HepG2 (cell line): Measurements from ENCODE around the gene PSMB3. TPM values are rescaled to one million over a fixed set of nuclear protein-coding genes. Genes with fewer than 3 reads are reported as not detected.
A peak's percentile ranks its signal among the peaks of the same experiment; 100 is the strongest.

Experiments used
- ATAC-seq: fragments of 200-7000 bp; cut with Tn5 transposase; 3 replicates; pipeline ENCODE4 v1.9.1; 2020; ENCODE audit warnings: mild to moderate bottlenecking, moderate library complexity
- BruUV-seq: library from RNA; stranded (reverse); fragments of 400-500 nt; replicated peaks from 2 replicates; lab custom pipeline; 2021; lab: Mats Ljungman, UMichigan
- CTCF ChIA-PET: fragments of 300-600 bp; formaldehyde crosslinking; extraction: SDS; loops from one replicate; lab custom pipeline; 2021; ENCODE audit warnings: low total read pairs, inconsistent platforms, low intra/inter-chr PET ratio; lab: Yijun Ruan, JAX
- POLR2A ChIA-PET: fragments of 350-600 bp; sonication (Branson Sonifier 250); formaldehyde crosslinking; loops from one replicate; lab custom pipeline; 2020; ENCODE audit warnings: antibody characterized with exemption, inconsistent platforms; lab: Yijun Ruan, JAX
- DNase-seq: peaks from one replicate; pipeline ENCODE4 v3.0.0-alpha.2; 2015; ENCODE audit warnings: low spot score
- FAIRE-seq: peaks from 3 replicates; lab custom pipeline; 2011; peaks lifted over from hg19 to GRCh38; lab: Jason Lieb, UNC
- H2AFZ ChIP-seq: one replicate; pipeline ENCODE4 v1.6.1; 2011; ENCODE audit warnings: low read length, inconsistent platforms
- H3K27ac ChIP-seq: fragments of 300-600 bp; 3 replicates; pipeline ENCODE4 v1.8.0; 2011; ENCODE audit warnings: mixed run types, mild to moderate bottlenecking, mixed read lengths, low read length, inconsistent platforms; ENCODE audit not compliant: insufficient read depth; ENCODE audit errors: extremely low read length
- H3K27me3 ChIP-seq, 2 experiments: fragments of 200-600 bp in 1 of 2; 2 replicates in 1 of 2; 3 replicates in 1 of 2; pipeline versions ENCODE4 v1.6.0 to v1.8.0; 2011; ENCODE audit warnings: low read length in 2 of 2, mild to moderate bottlenecking in 2 of 2, moderate library complexity in 2 of 2, inconsistent platforms in 1 of 2; ENCODE audit not compliant: insufficient read depth in 2 of 2, control insufficient read depth in 1 of 2
- H3K36me3 ChIP-seq, 2 experiments: fragments of 200-600 bp in 1 of 2; replicated peaks in 1 of 2; 2 replicates in 1 of 2; 3 replicates in 1 of 2; pipeline versions ENCODE4 v1.5.1 to v1.8.0; 2011; ENCODE audit warnings: low read length in 2 of 2, inconsistent platforms in 1 of 2; ENCODE audit not compliant: insufficient read depth in 2 of 2, control insufficient read depth in 1 of 2
- H3K4me1 ChIP-seq: 2 replicates; pipeline ENCODE4 v1.5.1; 2012; ENCODE audit warnings: low read length, inconsistent platforms; ENCODE audit not compliant: insufficient read depth
- H3K4me2 ChIP-seq: 2 replicates; pipeline ENCODE4 v1.6.0; 2011; ENCODE audit warnings: low read depth, low read length, inconsistent platforms
- H3K4me3 ChIP-seq, 3 experiments: fragments of 200-600 bp in 1 of 3; sonication (generic), shearing (Covaris generic) in 1 of 3; replicated peaks in 1 of 3; 2 replicates each; pipeline ENCODE4 v1.5.1; 2011 to 2016; ENCODE audit warnings: low read length in 3 of 3, inconsistent platforms in 2 of 3, low read depth in 2 of 3, mild to moderate bottlenecking in 2 of 3, control low read depth in 1 of 3, mixed read lengths in 1 of 3; ENCODE audit not compliant: insufficient read depth in 1 of 3
- H3K79me2 ChIP-seq: one replicate; pipeline ENCODE4 v1.6.1; 2011; ENCODE audit warnings: low read length, inconsistent platforms; ENCODE audit not compliant: insufficient read depth
- H3K9ac ChIP-seq: 2 replicates; pipeline ENCODE4 v1.6.0; 2011; ENCODE audit warnings: mild to moderate bottlenecking, low read depth, low read length, inconsistent platforms; ENCODE audit not compliant: insufficient read depth
- H3K9me3 ChIP-seq: 2 replicates; pipeline ENCODE4 v1.5.1; 2012; ENCODE audit warnings: mild to moderate bottlenecking, low read length
- H4K20me1 ChIP-seq: 2 replicates; pipeline ENCODE4 v1.6.0; 2011; ENCODE audit warnings: inconsistent platforms, mild to moderate bottlenecking, low read length, moderate library complexity; ENCODE audit not compliant: insufficient read depth
- CREB1 ChIP-seq, 2 experiments: fragments of 450-650 bp in 1 of 2; IDR thresholded peaks; 2 replicates each; pipeline ENCODE4 v1.6.1; 2016 to 2017; ENCODE audit warnings: control low read depth in 1 of 2, mild to moderate bottlenecking in 1 of 2, missing compliant biosample characterization in 1 of 2, missing genetic modification characterization in 1 of 2
- MED13 ChIP-seq: sonication (generic); formaldehyde crosslinking; IDR thresholded peaks from 2 replicates; pipeline ENCODE4 v1.5.0; 2020; ENCODE audit warnings: missing genetic modification reagents
- MTA1 ChIP-seq: sonication (generic); formaldehyde crosslinking; IDR thresholded peaks from 2 replicates; pipeline ENCODE4 v1.4.0; 2020; ENCODE audit warnings: missing genetic modification reagents, mild to moderate bottlenecking, borderline replicate concordance
- TCF12 ChIP-seq, 2 experiments: fragments of 450-650 bp in 1 of 2; sonication (generic) in 1 of 2; formaldehyde crosslinking in 1 of 2; IDR thresholded peaks; 2 replicates each; pipeline versions ENCODE4 v1.6.1 to v1.8.0; 2017 to 2022; ENCODE audit warnings: antibody characterized with exemption in 1 of 2, mild to moderate bottlenecking in 1 of 2, missing genetic modification reagents in 1 of 2, moderate library complexity in 1 of 2
- TEAD3 ChIP-seq: optimal IDR thresholded peaks from 2 replicates; pipeline ENCODE3; 2016; ENCODE audit warnings: borderline replicate concordance
- TOPORS ChIP-seq: sonication (generic); formaldehyde crosslinking; IDR thresholded peaks from 2 replicates; pipeline ENCODE4 v1.8.0; 2023; ENCODE audit warnings: mild to moderate bottlenecking, missing genetic modification reagents
- ZNF746 ChIP-seq: sonication (generic); formaldehyde crosslinking; IDR thresholded peaks from 2 replicates; pipeline ENCODE4 v1.8.0; 2022; ENCODE audit warnings: mild to moderate bottlenecking, missing genetic modification reagents
- WGBS: methylation state at CpG from one replicate; pipeline ENCODE4 v1.1.6; 2017; ENCODE audit warnings: low lambda C conversion rate; 5-methylcytosine and 5-hydroxymethylcytosine counted together
- in situ Hi-C: cut with HindIII; loops from 2 replicates; pipeline ENCODE4 v1.10.0; 2017; ENCODE audit warnings: low pct_unique_long_range_greater_than_20kb; ENCODE audit not compliant: extremely low pct_ligation_motif_present
- intact Hi-C: fragments of 100-400 bp; cut with micrococcal nuclease; formaldehyde crosslinking; loops from one replicate; pipeline ENCODE4 v1.10.0; 2022; ENCODE audit not compliant: unreplicated experiment
- polyA plus RNA-seq, 8 experiments: library from polyadenylated mRNA; depleted of rRNA in 3 of 8; stranded (reverse) in 7 of 8; unstranded in 1 of 8; fragments of >200 nt; fragmentation: Illumina TruSeq in 4 of 8; extraction: Trizol in 4 of 8; gene quantifications; 2 replicates each; pipeline versions ENCODE4 v1.2.1 to v1.2.3, GENCODE V29; 2011 to 2016; ENCODE audit warnings: low read depth in 4 of 8, missing spikeins in 1 of 8, mixed read lengths in 1 of 8; ENCODE audit not compliant: insufficient read depth in 1 of 8
- total RNA-seq, 5 experiments: library from RNA; depleted of rRNA; stranded (reverse); fragments of >200 nt; fragmentation: Illumina TruSeq; extraction: Trizol; gene quantifications; 2 replicates each; pipeline ENCODE4 v1.2.3, GENCODE V29; 2016; ENCODE audit warnings: low read depth in 1 of 5
- TF ChIP-seq, protein P1 (sequence below): sonication (generic); formaldehyde crosslinking; IDR thresholded peaks from 2 replicates; pipeline ENCODE4 v1.5.0; 2020; ENCODE audit warnings: missing genetic modification reagents
- TF ChIP-seq, protein P2 (sequence below): sonication (generic); formaldehyde crosslinking; IDR thresholded peaks from 2 replicates; pipeline ENCODE4 v1.8.0; 2022; ENCODE audit warnings: missing genetic modification reagents, mild to moderate bottlenecking, borderline replicate concordance
- TF ChIP-seq, protein P3 (sequence below): sonication (generic); formaldehyde crosslinking; IDR thresholded peaks from 2 replicates; pipeline ENCODE4 v1.8.1; 2023; ENCODE audit warnings: mild to moderate bottlenecking, missing genetic modification reagents
- TF ChIP-seq, protein P4 (sequence below): sonication (generic); formaldehyde crosslinking; IDR thresholded peaks from 2 replicates; pipeline ENCODE4 v1.4.0; 2020; ENCODE audit warnings: missing genetic modification reagents

The PSMB3 gene
- total and polyA plus RNA-seq, 2 of the 13 experiments (the other 11 are each of a cell fraction or from before 2014, with no cell fraction given), result 366 to 517 TPM

DNA sequence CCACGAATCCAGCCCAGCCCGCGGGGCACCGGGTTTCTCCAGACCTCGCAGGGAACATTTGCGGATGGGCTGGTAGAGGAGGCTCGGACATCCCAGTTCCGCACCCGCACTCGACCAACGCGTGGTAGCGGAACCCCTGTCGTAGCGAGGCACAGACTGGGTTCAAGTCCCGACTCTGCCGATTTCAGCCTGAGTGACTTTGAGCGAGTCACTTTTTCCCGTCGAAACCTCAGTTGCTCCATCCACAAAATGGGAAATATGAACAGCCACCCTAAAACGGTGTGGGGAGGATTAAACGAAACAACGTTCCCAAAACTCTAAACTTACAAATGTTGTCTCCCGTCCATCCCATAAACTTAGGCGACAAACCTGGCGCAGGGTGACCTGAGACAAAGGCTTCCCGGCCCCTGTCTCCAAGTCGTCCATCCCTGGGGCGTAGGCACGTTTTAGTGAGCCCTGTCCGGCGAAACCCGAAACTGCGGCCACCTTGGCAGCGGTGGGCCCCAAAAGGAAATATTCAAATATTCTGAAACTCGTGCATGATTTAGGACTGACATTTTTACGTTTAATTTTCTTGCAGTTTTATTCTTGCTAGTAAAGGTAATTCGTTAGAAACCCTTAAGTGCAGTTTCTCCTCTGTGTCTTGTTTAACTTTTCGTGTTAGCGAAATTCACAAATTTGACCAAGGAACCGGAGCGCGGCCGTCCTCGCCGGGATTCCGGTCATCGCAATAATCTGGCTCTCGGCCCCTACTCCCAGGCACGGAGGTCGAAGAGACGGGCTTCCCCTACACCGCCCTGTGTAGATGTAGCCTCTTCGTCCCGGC, 49.4 kb upstream of the PSMB3 start (continued):
- TF ChIP-seq, protein P1, sequence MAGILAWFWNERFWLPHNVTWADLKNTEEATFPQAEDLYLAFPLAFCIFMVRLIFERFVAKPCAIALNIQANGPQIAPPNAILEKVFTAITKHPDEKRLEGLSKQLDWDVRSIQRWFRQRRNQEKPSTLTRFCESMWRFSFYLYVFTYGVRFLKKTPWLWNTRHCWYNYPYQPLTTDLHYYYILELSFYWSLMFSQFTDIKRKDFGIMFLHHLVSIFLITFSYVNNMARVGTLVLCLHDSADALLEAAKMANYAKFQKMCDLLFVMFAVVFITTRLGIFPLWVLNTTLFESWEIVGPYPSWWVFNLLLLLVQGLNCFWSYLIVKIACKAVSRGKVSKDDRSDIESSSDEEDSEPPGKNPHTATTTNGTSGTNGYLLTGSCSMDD (CRISPR knock-in tag), result no peak

DNA sequence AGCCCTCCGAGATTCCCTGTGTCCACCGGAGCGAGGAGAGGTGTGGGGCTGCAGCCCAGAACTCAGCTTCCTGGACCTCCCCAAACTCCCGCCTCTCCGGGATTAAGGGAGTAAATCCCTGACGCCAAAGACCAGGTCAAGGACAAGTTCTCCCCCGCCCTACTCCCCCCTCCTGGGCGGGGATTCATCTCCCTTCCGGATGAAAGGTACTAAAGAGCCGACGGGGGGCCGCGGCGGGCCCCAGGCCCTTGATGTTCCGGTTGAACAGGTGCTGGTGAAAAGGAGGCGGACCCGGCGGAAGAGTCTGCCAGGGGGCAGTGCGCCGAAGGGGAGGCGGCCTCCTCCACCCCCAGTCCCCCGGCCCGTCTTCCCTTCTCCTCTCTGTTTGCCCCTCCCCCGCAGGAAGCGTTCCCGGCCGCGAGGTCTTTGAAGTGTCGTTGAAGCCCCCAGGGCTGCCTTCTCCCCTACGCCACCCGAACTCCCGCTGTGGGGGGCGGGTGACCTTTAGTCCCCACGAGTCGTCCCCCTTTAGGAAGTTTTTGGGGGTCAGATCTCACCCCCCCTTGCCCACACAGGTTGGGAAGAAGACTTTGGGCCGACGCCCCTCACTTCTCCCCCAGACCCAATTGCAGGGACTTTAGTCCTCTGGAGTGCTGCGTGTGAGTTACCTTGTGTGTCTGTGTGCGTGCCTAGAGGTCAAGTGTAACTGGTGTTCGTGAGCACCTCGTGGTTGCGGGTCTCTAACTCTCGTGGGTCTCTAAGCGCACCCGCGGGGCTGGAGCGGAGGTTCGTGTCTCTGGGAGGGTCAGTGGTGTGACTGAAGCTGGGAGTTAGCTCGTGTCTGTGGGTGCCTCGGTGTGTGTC, 48.6 kb upstream of the PSMB3 start:
- TSS peak; percentile 41 for BruUV-seq
- peak overlapping the region; percentile 99 for H3K27ac ChIP-seq
- H3K9me3 ChIP-seq, result no peaks in the 10 kb centered on the region
- peaks cover 4 to 17% of the 10 kb centered on the region in 2 experiments for H3K36me3 ChIP-seq
- FAIRE-seq (no peak), DNase-seq (peak; percentile 100), ATAC-seq (peak; percentile 63)
- in situ Hi-C loops, result no loop called here
- peaks cover 12% of the 10 kb centered on the region for H4K20me1 ChIP-seq
- H3K4me3 ChIP-seq, result peak overlapping the region; percentile 71 to 99 (median 95)
- peaks cover 48% of the 10 kb centered on the region for H3K79me2 ChIP-seq
- peak overlapping the region; percentile 100 for H3K9ac ChIP-seq
- no peaks in the 10 kb centered on the region; a peak in 1 of 5 replicates for H3K27me3 ChIP-seq
- peak overlapping the region; percentile 99 for H3K4me2 ChIP-seq
- WGBS, result under 1% methylated on average over 47 of the region's 50 CpGs
- CTCF ChIA-PET, result interaction anchor here (0.7 to 1.8 kb wide), 2 partner anchors 26 to 27 kb away, joined by 3 to 4 read pairs; partner anchors contain the start of gene CISD3
- intact Hi-C loops, result loop anchor here (1.0 kb wide), 1 partner anchor 47 kb away; no protein-coding TSS in a partner anchor
- POLR2A ChIA-PET, result interaction anchor here (0.7 to 8.9 kb wide), 23 partner anchors 12 to 166 kb away, joined by 3 to 106 read pairs (median 6); partner anchors contain the start of genes CISD3, EPOP, LASP1 and PSMB3
- peaks cover 64% of the 10 kb centered on the region for H3K4me1 ChIP-seq
- no peak overlapping the region for H2AFZ ChIP-seq
- TF ChIP-seq, protein P2, sequence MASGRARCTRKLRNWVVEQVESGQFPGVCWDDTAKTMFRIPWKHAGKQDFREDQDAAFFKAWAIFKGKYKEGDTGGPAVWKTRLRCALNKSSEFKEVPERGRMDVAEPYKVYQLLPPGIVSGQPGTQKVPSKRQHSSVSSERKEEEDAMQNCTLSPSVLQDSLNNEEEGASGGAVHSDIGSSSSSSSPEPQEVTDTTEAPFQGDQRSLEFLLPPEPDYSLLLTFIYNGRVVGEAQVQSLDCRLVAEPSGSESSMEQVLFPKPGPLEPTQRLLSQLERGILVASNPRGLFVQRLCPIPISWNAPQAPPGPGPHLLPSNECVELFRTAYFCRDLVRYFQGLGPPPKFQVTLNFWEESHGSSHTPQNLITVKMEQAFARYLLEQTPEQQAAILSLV (CRISPR knock-in tag), result 0 out of 2 replicates have a peak, but pooled peaks have one; percentile 17
- TF ChIP-seq ZNF746 (CRISPR knock-in tag) (peak; percentile 100), MTA1 (peak; percentile 87; the same call in 1 of the 2 replicates), TEAD3 (CRISPR knock-in tag) (peak; percentile 68), MED13 (peak; percentile 100), TOPORS (0 out of 2 replicates have a peak, but pooled peaks have one; percentile 51), CREB1 (IDR thresholded peaks at IDR 0.05) (peak; percentile 67), CREB1 (CRISPR knock-in tag; IDR thresholded peaks at IDR 0.05) (peak; percentile 93), TCF12 (IDR thresholded peaks at IDR 0.05) (no peak), TCF12 (CRISPR knock-in tag; IDR thresholded peaks at IDR 0.05) (peak; percentile 99)
- TF ChIP-seq, protein P3, sequence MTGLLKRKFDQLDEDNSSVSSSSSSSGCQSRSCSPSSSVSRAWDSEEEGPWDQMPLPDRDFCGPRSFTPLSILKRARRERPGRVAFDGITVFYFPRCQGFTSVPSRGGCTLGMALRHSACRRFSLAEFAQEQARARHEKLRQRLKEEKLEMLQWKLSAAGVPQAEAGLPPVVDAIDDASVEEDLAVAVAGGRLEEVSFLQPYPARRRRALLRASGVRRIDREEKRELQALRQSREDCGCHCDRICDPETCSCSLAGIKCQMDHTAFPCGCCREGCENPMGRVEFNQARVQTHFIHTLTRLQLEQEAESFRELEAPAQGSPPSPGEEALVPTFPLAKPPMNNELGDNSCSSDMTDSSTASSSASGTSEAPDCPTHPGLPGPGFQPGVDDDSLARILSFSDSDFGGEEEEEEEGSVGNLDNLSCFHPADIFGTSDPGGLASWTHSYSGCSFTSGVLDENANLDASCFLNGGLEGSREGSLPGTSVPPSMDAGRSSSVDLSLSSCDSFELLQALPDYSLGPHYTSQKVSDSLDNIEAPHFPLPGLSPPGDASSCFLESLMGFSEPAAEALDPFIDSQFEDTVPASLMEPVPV (CRISPR knock-in tag), result peak; percentile 60
- TF ChIP-seq, protein P4, sequence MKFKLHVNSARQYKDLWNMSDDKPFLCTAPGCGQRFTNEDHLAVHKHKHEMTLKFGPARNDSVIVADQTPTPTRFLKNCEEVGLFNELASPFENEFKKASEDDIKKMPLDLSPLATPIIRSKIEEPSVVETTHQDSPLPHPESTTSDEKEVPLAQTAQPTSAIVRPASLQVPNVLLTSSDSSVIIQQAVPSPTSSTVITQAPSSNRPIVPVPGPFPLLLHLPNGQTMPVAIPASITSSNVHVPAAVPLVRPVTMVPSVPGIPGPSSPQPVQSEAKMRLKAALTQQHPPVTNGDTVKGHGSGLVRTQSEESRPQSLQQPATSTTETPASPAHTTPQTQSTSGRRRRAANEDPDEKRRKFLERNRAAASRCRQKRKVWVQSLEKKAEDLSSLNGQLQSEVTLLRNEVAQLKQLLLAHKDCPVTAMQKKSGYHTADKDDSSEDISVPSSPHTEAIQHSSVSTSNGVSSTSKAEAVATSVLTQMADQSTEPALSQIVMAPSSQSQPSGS (CRISPR knock-in tag), result peak; percentile 97
